PC-9 (cell line): ENCODE measurements around the gene GLRA1.

Experiments
- EZH2 ChIP-seq: fragments of 200-600 bp; sonication (generic); IDR thresholded peaks from 2 replicates; pipeline ENCODE4 v1.8.0; 2017; ENCODE audit warnings: antibody characterized with exemption, low read depth
- TF ChIP-seq, protein P1 (sequence below): fragments of 200-600 bp; sonication (generic); conservative IDR thresholded peaks from 2 replicates; pipeline ENCODE4 v1.6.1; 2017; ENCODE audit warnings: mixed run types, antibody characterized with exemption, mild to moderate bottlenecking, moderate library complexity

DNA sequence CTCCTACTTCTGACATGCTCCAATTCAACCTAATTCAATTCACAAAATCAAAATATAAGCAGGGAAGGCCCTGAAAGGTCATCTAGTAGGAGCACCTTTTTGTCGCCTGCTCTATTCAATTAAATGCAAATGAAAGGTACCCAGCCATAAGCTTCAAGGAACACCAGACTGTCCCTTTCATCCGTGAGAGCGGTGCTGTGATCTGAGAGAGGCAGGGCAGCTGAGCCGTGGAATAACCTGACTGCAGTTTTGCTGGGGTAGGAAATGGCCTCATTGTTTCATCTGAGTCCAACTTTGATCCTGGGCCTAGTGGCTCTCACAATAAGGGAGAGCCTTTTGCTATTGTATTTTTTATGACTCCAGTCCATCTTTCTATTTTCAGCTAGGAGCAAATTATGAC lies 39.8 kb upstream of the GLRA1 start:
- TF ChIP-seq, protein P1, sequence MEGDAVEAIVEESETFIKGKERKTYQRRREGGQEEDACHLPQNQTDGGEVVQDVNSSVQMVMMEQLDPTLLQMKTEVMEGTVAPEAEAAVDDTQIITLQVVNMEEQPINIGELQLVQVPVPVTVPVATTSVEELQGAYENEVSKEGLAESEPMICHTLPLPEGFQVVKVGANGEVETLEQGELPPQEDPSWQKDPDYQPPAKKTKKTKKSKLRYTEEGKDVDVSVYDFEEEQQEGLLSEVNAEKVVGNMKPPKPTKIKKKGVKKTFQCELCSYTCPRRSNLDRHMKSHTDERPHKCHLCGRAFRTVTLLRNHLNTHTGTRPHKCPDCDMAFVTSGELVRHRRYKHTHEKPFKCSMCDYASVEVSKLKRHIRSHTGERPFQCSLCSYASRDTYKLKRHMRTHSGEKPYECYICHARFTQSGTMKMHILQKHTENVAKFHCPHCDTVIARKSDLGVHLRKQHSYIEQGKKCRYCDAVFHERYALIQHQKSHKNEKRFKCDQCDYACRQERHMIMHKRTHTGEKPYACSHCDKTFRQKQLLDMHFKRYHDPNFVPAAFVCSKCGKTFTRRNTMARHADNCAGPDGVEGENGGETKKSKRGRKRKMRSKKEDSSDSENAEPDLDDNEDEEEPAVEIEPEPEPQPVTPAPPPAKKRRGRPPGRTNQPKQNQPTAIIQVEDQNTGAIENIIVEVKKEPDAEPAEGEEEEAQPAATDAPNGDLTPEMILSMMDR = no peak
- TF ChIP-seq EZH2 = no peak
